ENCODE measurements around the gene AP1G2. TPM values are rescaled to one million over a fixed set of nuclear protein-coding genes. Genes with fewer than 3 reads are reported as not detected.

The AP1G2 gene
- total and polyA plus RNA-seq, 4 donors = 16.4 to 82.3 (median 46.6) TPM

- H3K9me3 ChIP-seq (ENCODE audit: control insufficient read depth, insufficient read depth, low read length) = no peaks in the 10 kb centered on the region
- 100% methylated on average over 2 of the region's 3 CpGs for WGBS (ENCODE audit: insufficient coverage)
- DNase-seq (ENCODE audit: low read depth in 4 of 6, low spot score in 6 of 6) = no peak
- H3K4me3 ChIP-seq (ENCODE audit: low read depth, low read length) = no peak overlapping the region
- H3K27me3 ChIP-seq (ENCODE audit: control insufficient read depth, insufficient read depth, low read length) = no peaks in the 10 kb centered on the region
- H3K36me3 ChIP-seq (ENCODE audit: control insufficient read depth, insufficient read depth, low read length) = peaks cover 29% of the 10 kb centered on the region
- no peak overlapping the region for H3K27ac ChIP-seq (ENCODE audit: low read depth, low read length)
- peaks cover 22% of the 10 kb centered on the region for H3K4me1 ChIP-seq (ENCODE audit: control insufficient read depth, insufficient read depth, low read length)
These were observed 7.6 kb downstream of the AP1G2 start for GRCh38 chr14:23559926-23560520.

- Histone ChIP-seq H3K4me3 (ENCODE audit: low read depth, low read length) (no peak overlapping the region), H3K27ac (ENCODE audit: low read depth, low read length) (no peak overlapping the region), H3K9me3 (ENCODE audit: control insufficient read depth, insufficient read depth, low read length) (no peaks in the 10 kb centered on the region), H3K36me3 (ENCODE audit: control insufficient read depth, insufficient read depth, low read length) (peaks cover 29% of the 10 kb centered on the region), H3K27me3 (ENCODE audit: control insufficient read depth, insufficient read depth, low read length) (no peaks in the 10 kb centered on the region), H3K4me1 (ENCODE audit: control insufficient read depth, insufficient read depth, low read length) (peaks cover 25% of the 10 kb centered on the region)
- DNase-seq (ENCODE audit: low read depth in 4 of 6, low spot score in 6 of 6) = peak in 2 of 6 donors; percentile 78 to 87
- 65% methylated on average over 18 of the region's 21 CpGs for WGBS (ENCODE audit: insufficient coverage)
These were observed 8.3 kb downstream of the AP1G2 start for GRCh38 chr14:23559010-23559925.

GRCh38 chr14:23558346-23559009 lies 9.1 kb downstream of the AP1G2 start:
- Histone ChIP-seq H3K9me3 (ENCODE audit: control insufficient read depth, insufficient read depth, low read length) (no peaks in the 10 kb centered on the region), H3K4me3 (ENCODE audit: low read depth, low read length) (no peak overlapping the region), H3K27me3 (ENCODE audit: control insufficient read depth, insufficient read depth, low read length) (no peaks in the 10 kb centered on the region), H3K4me1 (ENCODE audit: control insufficient read depth, insufficient read depth, low read length) (peaks cover 25% of the 10 kb centered on the region), H3K36me3 (ENCODE audit: control insufficient read depth, insufficient read depth, low read length) (peaks cover 26% of the 10 kb centered on the region), H3K27ac (ENCODE audit: low read depth, low read length) (no peak overlapping the region)
- WGBS (ENCODE audit: insufficient coverage) = 93% methylated on average over 9 of the region's 10 CpGs
- DNase-seq (ENCODE audit: low read depth in 4 of 6, low spot score in 6 of 6) = no peak

- WGBS (ENCODE audit: insufficient coverage) = no CpG with 5 or more reads among the region's 1 CpG
- no peak overlapping the region for H3K4me3 ChIP-seq (ENCODE audit: low read depth, low read length)
- peaks cover 25% of the 10 kb centered on the region for H3K4me1 ChIP-seq (ENCODE audit: control insufficient read depth, insufficient read depth, low read length)
- no peak for DNase-seq (ENCODE audit: low read depth in 4 of 6, low spot score in 6 of 6)
- no peaks in the 10 kb centered on the region for H3K27me3 ChIP-seq (ENCODE audit: control insufficient read depth, insufficient read depth, low read length)
- H3K9me3 ChIP-seq (ENCODE audit: control insufficient read depth, insufficient read depth, low read length) = no peaks in the 10 kb centered on the region
- no peak overlapping the region for H3K27ac ChIP-seq (ENCODE audit: low read depth, low read length)
- H3K36me3 ChIP-seq (ENCODE audit: control insufficient read depth, insufficient read depth, low read length) = peaks cover 26% of the 10 kb centered on the region
These were observed 9.6 kb downstream of the AP1G2 start for GRCh38 chr14:23557946-23558345.

- H3K27ac ChIP-seq (ENCODE audit: low read depth, low read length) = no peak overlapping the region
- H3K36me3 ChIP-seq (ENCODE audit: control insufficient read depth, insufficient read depth, low read length) = peaks cover 26% of the 10 kb centered on the region
- 73% methylated on average over 2 of the region's 2 CpGs for WGBS (ENCODE audit: insufficient coverage)
- H3K9me3 ChIP-seq (ENCODE audit: control insufficient read depth, insufficient read depth, low read length) = no peaks in the 10 kb centered on the region
- peaks cover 25% of the 10 kb centered on the region for H3K4me1 ChIP-seq (ENCODE audit: control insufficient read depth, insufficient read depth, low read length)
- no peaks in the 10 kb centered on the region for H3K27me3 ChIP-seq (ENCODE audit: control insufficient read depth, insufficient read depth, low read length)
- H3K4me3 ChIP-seq (ENCODE audit: low read depth, low read length) = no peak overlapping the region
- no peak for DNase-seq (ENCODE audit: low read depth in 4 of 6, low spot score in 6 of 6)
These were observed 10.1 kb downstream of the AP1G2 start for GRCh38 chr14:23557521-23557920.

- Histone ChIP-seq H3K36me3 (ENCODE audit: control insufficient read depth, insufficient read depth, low read length) (peaks cover 24% of the 10 kb centered on the region), H3K4me1 (ENCODE audit: control insufficient read depth, insufficient read depth, low read length) (peaks cover 30% of the 10 kb centered on the region), H3K27me3 (ENCODE audit: control insufficient read depth, insufficient read depth, low read length) (no peaks in the 10 kb centered on the region), H3K4me3 (ENCODE audit: low read depth, low read length) (peak overlapping the region; percentile 92), H3K27ac (ENCODE audit: low read depth, low read length) (peak overlapping the region; percentile 95), H3K9me3 (ENCODE audit: control insufficient read depth, insufficient read depth, low read length) (no peaks in the 10 kb centered on the region)
- 50% methylated on average over 17 of the region's 17 CpGs for WGBS (ENCODE audit: insufficient coverage)
- DNase-seq (ENCODE audit: low read depth in 4 of 6, low spot score in 6 of 6) = no peak
These were observed 10.7 kb downstream of the AP1G2 start for GRCh38 chr14:23556700-23557440.

- H3K27me3 ChIP-seq (ENCODE audit: control insufficient read depth, insufficient read depth, low read length) = no peaks in the 10 kb centered on the region
- WGBS (ENCODE audit: insufficient coverage) = 1% methylated on average over 54 of the region's 54 CpGs
- H3K4me1 ChIP-seq (ENCODE audit: control insufficient read depth, insufficient read depth, low read length) = peaks cover 35% of the 10 kb centered on the region
- H3K4me3 ChIP-seq (ENCODE audit: low read depth, low read length) = peak within 1 kb of the TSS; percentile 92
- DNase-seq (ENCODE audit: low read depth in 4 of 6, low spot score in 6 of 6) = peak in 5 of 6 donors; percentile 85 to 98 (median 92)
- peak within 1 kb of the TSS; percentile 95 for H3K27ac ChIP-seq (ENCODE audit: low read depth, low read length)
- H3K9me3 ChIP-seq (ENCODE audit: control insufficient read depth, insufficient read depth, low read length) = no peaks in the 10 kb centered on the region
- peaks cover 18% of the 10 kb centered on the region for H3K36me3 ChIP-seq (ENCODE audit: control insufficient read depth, insufficient read depth, low read length)
These were observed 11.5 kb downstream of the AP1G2 start, which contains the start of gene THTPA for GRCh38 chr14:23555882-23556699. Gene THTPA, plus strand, starts transcription at chr14:23556271. Its CDS starts 487 bp downstream, at chr14:23556758.

GRCh38 chr14:23555533-23555881 lies 12.1 kb downstream of the AP1G2 start:
- Histone ChIP-seq H3K27me3 (ENCODE audit: control insufficient read depth, insufficient read depth, low read length) (no peaks in the 10 kb centered on the region), H3K4me3 (ENCODE audit: low read depth, low read length) (peak overlapping the region; percentile 92), H3K27ac (ENCODE audit: low read depth, low read length) (peak overlapping the region; percentile 95), H3K9me3 (ENCODE audit: control insufficient read depth, insufficient read depth, low read length) (no peaks in the 10 kb centered on the region), H3K4me1 (ENCODE audit: control insufficient read depth, insufficient read depth, low read length) (peaks cover 39% of the 10 kb centered on the region), H3K36me3 (ENCODE audit: control insufficient read depth, insufficient read depth, low read length) (peaks cover 18% of the 10 kb centered on the region)
- 0% methylated on average over 8 of the region's 14 CpGs for WGBS (ENCODE audit: insufficient coverage)
- DNase-seq (ENCODE audit: low read depth in 4 of 6, low spot score in 6 of 6) = no peak

Data from spinal cord (tissue), 10 donors.